OCI-LY7 (cell line): ENCODE data around the gene NAA38. TPM values are rescaled to one million over a fixed set of nuclear protein-coding genes. Genes with fewer than 3 reads are reported as not detected.
A peak's percentile ranks its signal among the peaks of the same experiment; 100 is the strongest.

ENCODE experiments used
- BruUV-seq: library from RNA; stranded (reverse); fragments of 400-500 nt; replicated peaks from 2 replicates; lab custom pipeline; 2021; lab: Mats Ljungman, UMichigan
- CTCF ChIA-PET: fragments of 300-600 bp; sonication (Branson Sonifier 250); formaldehyde crosslinking; loops from one replicate; lab custom pipeline; 2022; ENCODE audit warnings: antibody characterized with exemption; ENCODE audit not compliant: unreplicated experiment; lab: Charles Lee
- POLR2A ChIA-PET: fragments of 300-600 bp; sonication (Branson Sonifier 250); formaldehyde crosslinking; loops from one replicate; lab custom pipeline; 2022; ENCODE audit warnings: antibody characterized with exemption; lab: Charles Lee
- DNase-seq: peaks from one replicate; pipeline ENCODE4 v3.0.0-alpha.2; 2015; ENCODE audit warnings: low spot score
- H2AFZ ChIP-seq: fragments of 200-600 bp; sonication (generic), shearing (Covaris generic); 2 replicates; pipeline ENCODE4 v1.6.1; 2014; ENCODE audit warnings: mild to moderate bottlenecking, antibody characterized with exemption, low read length, moderate library complexity
- H3K27ac ChIP-seq: fragments of 200-600 bp; sonication (generic); 2 replicates; pipeline ENCODE4 v1.5.1; 2014; ENCODE audit warnings: mixed run types, low read depth, mild to moderate bottlenecking, moderate library complexity, low read length, inconsistent platforms; ENCODE audit not compliant: poor library complexity, severe bottlenecking
- H3K36me3 ChIP-seq: fragments of 200-600 bp; sonication (generic); 2 replicates; pipeline ENCODE4 v1.6.1; 2014; ENCODE audit warnings: mild to moderate bottlenecking, antibody characterized with exemption, low read length, moderate library complexity, mixed read lengths; ENCODE audit not compliant: insufficient read depth
- H3K4me1 ChIP-seq: fragments of 200-600 bp; sonication (generic); 2 replicates; pipeline ENCODE4 v1.5.1; 2014; ENCODE audit warnings: mild to moderate bottlenecking, low read length; ENCODE audit not compliant: insufficient read depth, poor library complexity, severe bottlenecking
- H3K4me2 ChIP-seq: fragments of 200-600 bp; sonication (generic); 2 replicates; pipeline ENCODE4 v1.6.1; 2014; ENCODE audit warnings: mild to moderate bottlenecking, low read length
- H3K4me3 ChIP-seq: fragments of 200-600 bp; sonication (generic); 2 replicates; pipeline ENCODE4 v1.5.1; 2014; ENCODE audit warnings: mild to moderate bottlenecking, low read depth, low read length; ENCODE audit not compliant: poor library complexity, severe bottlenecking
- H3K79me2 ChIP-seq: fragments of 200-600 bp; sonication (generic); 2 replicates; pipeline ENCODE4 v1.6.1; 2016; ENCODE audit warnings: low read depth, mild to moderate bottlenecking, low read length, moderate library complexity, mixed read lengths; ENCODE audit not compliant: insufficient read depth
- H3K9me2 ChIP-seq: fragments of 200-600 bp; sonication (generic); 2 replicates; pipeline ENCODE4 v1.6.1; 2016; ENCODE audit warnings: mild to moderate bottlenecking, low read length, mixed read lengths; ENCODE audit not compliant: insufficient read depth
- H3K9me3 ChIP-seq: fragments of 200-600 bp; sonication (generic); 2 replicates; pipeline ENCODE4 v1.6.1; 2014; ENCODE audit warnings: mild to moderate bottlenecking, mixed run types, low read length, mixed read lengths
- H4K20me1 ChIP-seq: fragments of 200-600 bp; sonication (generic); 2 replicates; pipeline ENCODE4 v1.6.1; 2014; ENCODE audit warnings: mild to moderate bottlenecking, antibody characterized with exemption, low read length, moderate library complexity, mixed read lengths; ENCODE audit not compliant: insufficient read depth
- EZH2phosphoT487 ChIP-seq: fragments of 200-600 bp; sonication (generic); IDR thresholded peaks from 2 replicates; pipeline ENCODE4 v1.6.1; 2018; ENCODE audit warnings: low read depth, borderline replicate concordance, mild to moderate bottlenecking, mixed run types, antibody characterized with exemption, low read length, moderate library complexity, mixed read lengths
- intact Hi-C: fragments of 100-400 bp; cut with micrococcal nuclease; formaldehyde crosslinking; loops from one replicate; pipeline ENCODE4 v1.10.0; 2022; ENCODE audit not compliant: unreplicated experiment
- total RNA-seq, 2 experiments: library from RNA; depleted of rRNA in 1 of 2; stranded (reverse); fragments of >200 nt in 1 of 2; shearing (Covaris generic) in 1 of 2; gene quantifications; 2 replicates each; pipeline ENCODE4 v1.2.3, GENCODE V29; 2014 to 2022
- TF ChIP-seq, protein P1 (sequence below): fragments of 200-600 bp; sonication (generic); conservative IDR thresholded peaks from 2 replicates; pipeline ENCODE4 v1.5.1; 2014; ENCODE audit warnings: mild to moderate bottlenecking, antibody characterized with exemption, low read length, moderate library complexity, mixed read lengths

NAA38 gene
- total RNA-seq, 2 experiments from 2014 or later = 149 to 168 TPM

DNA sequence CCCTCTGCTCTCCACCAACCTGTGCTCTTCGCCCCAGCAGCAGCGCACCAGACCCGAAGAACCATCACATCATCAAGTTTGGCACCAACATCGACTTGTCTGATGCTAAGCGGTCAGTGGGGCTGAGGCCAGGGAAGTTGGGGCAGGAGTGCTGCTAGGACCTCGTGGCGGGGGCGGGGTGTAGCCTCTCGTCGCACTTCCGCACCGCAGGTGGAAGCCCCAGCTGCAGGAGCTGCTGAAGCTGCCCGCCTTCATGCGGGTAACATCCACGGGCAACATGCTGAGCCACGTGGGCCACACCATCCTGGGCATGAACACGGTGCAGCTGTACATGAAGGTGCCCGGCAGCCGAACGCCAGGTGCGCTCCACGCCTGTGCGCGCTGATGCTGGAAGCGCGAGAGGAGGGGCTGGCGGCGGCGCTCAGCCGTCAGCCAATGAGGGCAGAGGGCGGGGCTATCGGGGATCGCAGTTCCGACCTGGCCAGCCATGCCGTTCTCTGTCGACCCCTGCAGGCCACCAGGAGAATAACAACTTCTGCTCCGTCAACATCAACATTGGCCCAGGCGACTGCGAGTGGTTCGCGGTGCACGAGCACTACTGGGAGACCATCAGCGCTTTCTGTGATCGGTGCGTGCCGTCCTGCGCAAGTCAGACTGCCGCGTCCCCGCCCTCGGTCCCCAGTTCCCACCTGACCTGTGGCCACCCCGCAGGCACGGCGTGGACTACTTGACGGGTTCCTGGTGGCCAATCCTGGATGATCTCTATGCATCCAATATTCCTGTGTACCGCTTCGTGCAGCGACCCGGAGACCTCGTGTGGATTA, 5.7 kb downstream of the NAA38 start:
- intact Hi-C loops = loop anchor here (1.0 kb wide), 3 partner anchors 16 to 108 kb away; no protein-coding TSS in a partner anchor
- CTCF ChIA-PET = no interaction called here
- H4K20me1 ChIP-seq = no peaks in the 10 kb centered on the region

DNA sequence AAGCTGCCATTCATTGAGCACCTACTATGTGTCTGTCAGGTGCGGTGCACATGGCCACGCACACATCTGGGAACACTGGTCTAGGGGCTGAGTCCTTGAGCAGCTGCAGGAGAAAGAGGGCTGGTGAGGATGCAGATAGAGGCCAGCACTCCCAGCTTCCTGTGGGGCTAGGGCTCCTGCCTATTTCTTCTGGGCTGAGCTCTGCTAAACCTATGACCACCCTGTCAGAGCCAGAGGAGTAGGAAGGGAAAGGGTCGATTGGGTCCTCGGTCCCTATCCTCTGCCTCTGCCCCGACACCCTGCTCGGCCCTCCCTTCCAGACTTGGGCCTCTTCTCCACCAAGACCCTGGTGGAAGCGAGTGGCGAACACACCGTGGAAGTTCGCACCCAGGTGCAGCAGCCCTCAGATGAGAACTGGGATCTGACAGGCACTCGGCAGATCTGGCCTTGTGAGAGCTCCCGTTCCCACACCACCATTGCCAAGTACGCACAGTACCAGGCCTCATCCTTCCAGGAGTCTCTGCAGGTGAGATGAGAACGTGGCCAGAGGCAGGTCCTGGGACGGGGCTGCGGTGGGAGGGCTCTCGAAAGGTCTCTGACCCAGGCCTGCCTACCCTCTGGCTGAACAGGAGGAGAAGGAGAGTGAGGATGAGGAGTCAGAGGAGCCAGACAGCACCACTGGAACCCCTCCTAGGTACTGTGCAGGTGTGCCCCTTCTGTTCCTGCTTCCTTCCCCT, 6.5 kb downstream of the NAA38 start:
- ChIA-PET POLR2A (no interaction called here), CTCF (no interaction called here)
- H3K9me2 ChIP-seq = no peaks in the 10 kb centered on the region
- H3K36me3 ChIP-seq = peaks cover 79% of the 10 kb centered on the region
- no peak overlapping the region for H2AFZ ChIP-seq
- no TSS peak for BruUV-seq
- intact Hi-C loops = loop anchor here (1.0 kb wide), 3 partner anchors 16 to 108 kb away; no protein-coding TSS in a partner anchor
- H3K9me3 ChIP-seq = no peaks in the 10 kb centered on the region
- peaks cover 3% of the 10 kb centered on the region; the same call in 1 of the 2 replicates for H3K79me2 ChIP-seq
- H3K27ac ChIP-seq = peak overlapping the region; percentile 42
- H4K20me1 ChIP-seq = no peaks in the 10 kb centered on the region
- DNase-seq = no peak
- H3K4me2 ChIP-seq = peak overlapping the region; percentile 80
- H3K4me3 ChIP-seq = peak overlapping the region; percentile 67
- TF ChIP-seq, protein P1, sequence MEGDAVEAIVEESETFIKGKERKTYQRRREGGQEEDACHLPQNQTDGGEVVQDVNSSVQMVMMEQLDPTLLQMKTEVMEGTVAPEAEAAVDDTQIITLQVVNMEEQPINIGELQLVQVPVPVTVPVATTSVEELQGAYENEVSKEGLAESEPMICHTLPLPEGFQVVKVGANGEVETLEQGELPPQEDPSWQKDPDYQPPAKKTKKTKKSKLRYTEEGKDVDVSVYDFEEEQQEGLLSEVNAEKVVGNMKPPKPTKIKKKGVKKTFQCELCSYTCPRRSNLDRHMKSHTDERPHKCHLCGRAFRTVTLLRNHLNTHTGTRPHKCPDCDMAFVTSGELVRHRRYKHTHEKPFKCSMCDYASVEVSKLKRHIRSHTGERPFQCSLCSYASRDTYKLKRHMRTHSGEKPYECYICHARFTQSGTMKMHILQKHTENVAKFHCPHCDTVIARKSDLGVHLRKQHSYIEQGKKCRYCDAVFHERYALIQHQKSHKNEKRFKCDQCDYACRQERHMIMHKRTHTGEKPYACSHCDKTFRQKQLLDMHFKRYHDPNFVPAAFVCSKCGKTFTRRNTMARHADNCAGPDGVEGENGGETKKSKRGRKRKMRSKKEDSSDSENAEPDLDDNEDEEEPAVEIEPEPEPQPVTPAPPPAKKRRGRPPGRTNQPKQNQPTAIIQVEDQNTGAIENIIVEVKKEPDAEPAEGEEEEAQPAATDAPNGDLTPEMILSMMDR = no peak
- no peak for TF ChIP-seq EZH2phosphoT487
- H3K4me1 ChIP-seq = peaks cover 26% of the 10 kb centered on the region

More for the DNA sequence above, 5.7 kb downstream of the NAA38 start:
- BruUV-seq = TSS peak; percentile 34
- no peaks in the 10 kb centered on the region for H3K9me3 ChIP-seq
- POLR2A ChIA-PET = no interaction called here
- H2AFZ ChIP-seq = no peak overlapping the region
- no peak for TF ChIP-seq EZH2phosphoT487
- TF ChIP-seq, protein P1 = peak; percentile 88
- H3K79me2 ChIP-seq = peaks cover 11% of the 10 kb centered on the region; the same call in 1 of the 2 replicates
- peak overlapping the region; percentile 67 for H3K4me3 ChIP-seq
- peaks cover 81% of the 10 kb centered on the region for H3K36me3 ChIP-seq
- DNase-seq = peak; percentile 95
- H3K4me1 ChIP-seq = peaks cover 31% of the 10 kb centered on the region
- H3K9me2 ChIP-seq = no peaks in the 10 kb centered on the region
- H3K27ac ChIP-seq = peak overlapping the region; percentile 42
- peak overlapping the region; percentile 80 for H3K4me2 ChIP-seq
